Stimulated activated CD4-positive, alpha-beta T cell treated with anti-CD3 and anti-CD28 coated beads, Interleukin-2, amount 100 ng/mL, for 4 hours (primary cell): ENCODE data around the gene KCNK4.
"Not testable (repeated sequence)": the region's sequence is repeated elsewhere in the genome, so short reads cannot be mapped to it uniquely, and the experiment has no call there.

Experiments used
- DNase-seq: peaks from one replicate; pipeline ENCODE4 v3.0.0-alpha.2; 2020; ENCODE audit warnings: low read depth

Gene KCNK4

DNA sequence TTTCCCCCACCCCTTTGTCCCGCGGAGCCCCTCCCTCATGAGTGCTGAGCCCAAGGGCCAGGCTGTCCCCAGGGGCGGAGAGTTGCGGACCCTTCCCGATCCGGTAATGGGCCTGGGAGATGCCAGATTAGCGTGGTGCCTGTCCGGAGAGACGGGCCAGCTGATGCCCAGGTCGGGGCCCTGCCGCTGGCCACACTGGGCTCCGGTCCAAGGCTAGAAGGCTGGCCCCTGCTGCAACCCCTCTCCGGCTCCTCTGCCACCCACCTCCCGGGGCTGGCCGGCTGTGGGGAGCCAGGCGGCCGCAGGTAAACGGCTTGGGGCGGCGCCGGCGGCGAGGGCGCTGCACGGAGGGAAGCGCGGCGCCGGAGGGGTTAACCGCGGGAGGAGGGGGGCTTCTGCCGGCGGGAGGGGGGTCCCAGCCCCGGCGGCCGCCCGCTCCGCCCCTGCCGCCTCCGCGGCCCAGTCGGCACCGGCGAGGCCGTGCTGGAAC is at the start of gene KCNK4:
Gene KCNK4 (plus strand): TSS at position 41 of the 490 bp plus-strand sequence. CDS start 1,717 bp downstream, outside the sequence.
- no peak for DNase-seq

DNA sequence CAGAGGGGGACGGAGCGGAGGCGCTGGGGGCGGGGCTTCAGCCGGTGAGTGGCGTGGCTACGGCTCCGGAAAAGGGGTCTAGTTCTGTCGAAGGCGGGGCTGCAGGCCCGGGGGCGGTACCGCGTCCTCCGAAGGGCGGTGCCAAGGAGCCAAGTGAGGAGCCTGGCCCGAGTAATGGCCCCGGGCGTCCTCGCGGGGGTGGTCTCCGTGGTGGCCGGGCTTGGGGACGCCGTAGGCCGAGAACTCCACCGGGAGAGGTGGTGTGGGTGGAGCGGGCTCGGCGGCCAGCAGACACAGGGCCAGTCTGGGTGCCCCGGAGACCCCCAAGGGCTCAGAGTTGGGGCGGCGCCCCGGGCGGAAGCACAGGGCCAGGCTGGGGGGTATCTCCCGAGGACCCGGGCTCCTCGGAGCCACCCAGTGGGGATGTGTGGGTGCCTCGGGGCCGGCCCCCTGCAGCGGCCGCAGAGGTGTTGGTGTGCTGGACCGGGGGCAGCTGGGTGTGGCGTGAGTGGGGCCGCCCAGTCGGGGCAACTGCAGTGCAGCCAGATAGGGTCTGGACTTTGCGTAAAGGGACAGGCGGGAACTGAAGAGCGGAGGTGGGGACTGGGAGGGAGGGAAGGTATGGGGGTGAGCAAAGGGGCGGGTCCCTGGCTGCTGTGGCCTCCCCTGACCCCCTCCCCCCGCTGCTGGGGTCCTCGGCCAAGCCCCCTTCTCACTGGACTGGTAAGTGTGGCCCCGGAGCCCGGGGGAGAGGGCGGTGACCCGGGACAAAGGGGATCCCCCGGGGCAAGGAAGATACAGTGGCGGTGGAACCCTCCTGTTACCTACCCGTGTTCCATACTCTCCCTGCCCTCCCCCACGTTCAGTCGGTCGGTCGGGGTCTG is 49.4 kb upstream of the KCNK4 start:
- DNase-seq, result no peak

DNA sequence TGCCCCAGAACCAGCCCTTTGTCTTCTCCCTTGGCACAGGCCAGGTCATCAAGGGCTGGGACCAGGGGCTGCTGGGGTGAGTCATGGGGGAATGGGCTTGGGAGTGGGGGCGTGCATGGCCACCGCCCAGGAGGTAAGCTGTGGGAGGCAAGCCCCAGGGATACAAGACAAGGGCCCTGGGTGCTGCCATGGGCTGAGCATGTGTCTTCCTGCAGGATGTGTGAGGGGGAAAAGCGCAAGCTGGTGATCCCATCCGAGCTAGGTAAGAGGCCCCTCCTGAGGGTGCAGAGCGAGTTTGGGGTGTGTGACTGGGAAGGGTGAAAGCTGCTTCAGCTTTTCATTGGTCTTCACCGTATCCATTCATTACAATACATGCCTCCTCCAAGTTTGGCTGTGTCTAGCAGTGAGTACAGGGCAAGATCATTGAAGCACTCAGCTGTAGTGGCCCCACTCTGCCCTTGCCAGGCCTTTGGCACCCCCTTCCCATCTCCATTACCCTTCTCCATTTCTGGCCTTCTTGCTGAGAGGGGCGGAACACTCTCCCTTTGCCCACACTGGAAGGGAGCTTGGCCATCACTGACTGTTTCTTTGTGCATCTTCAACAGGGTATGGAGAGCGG is 47.8 kb upstream of the KCNK4 start:
- DNase-seq, result no peak

DNA sequence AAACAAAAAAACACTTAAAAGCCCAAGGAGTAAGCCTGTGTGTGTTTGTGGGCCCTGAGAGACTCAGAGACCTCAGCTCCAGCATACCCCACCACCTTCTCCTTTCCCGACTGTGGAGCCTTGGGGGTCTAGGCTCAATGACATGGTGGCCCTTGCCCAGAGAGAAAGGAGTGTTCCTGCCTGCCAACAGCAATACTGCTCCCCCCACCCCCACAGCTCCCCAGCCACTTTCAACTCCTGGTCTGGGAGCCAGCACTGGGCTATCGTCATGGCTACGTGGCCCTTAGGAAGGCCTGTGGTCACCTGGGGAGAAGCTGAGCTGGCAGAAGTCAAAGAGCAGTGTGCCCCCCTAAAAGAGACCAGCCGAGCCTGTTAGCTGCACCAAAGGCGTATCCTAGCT is 47.0 kb upstream of the KCNK4 start:
- DNase-seq, result no peak

DNA sequence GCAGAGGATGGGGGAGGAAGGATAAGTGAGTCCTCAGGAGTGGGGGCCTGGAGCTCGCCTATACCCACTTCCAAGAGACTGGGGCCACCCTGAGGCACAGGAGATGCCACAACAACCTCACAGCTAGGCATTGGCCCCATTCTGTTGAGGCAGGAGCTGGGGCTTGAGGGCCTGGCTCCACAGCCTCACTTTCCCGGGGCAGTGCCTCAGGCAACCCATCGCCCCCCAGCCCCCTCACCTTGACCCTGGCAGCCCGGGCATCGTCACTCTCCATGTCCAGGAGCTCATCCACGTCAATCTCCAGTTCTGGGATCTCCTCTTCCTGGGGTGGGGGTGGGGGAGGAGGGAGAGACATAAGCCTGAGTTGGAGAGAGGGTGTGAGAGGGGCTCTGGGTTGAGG is 46.1 kb upstream of the KCNK4 start:
- no peak for DNase-seq

DNA sequence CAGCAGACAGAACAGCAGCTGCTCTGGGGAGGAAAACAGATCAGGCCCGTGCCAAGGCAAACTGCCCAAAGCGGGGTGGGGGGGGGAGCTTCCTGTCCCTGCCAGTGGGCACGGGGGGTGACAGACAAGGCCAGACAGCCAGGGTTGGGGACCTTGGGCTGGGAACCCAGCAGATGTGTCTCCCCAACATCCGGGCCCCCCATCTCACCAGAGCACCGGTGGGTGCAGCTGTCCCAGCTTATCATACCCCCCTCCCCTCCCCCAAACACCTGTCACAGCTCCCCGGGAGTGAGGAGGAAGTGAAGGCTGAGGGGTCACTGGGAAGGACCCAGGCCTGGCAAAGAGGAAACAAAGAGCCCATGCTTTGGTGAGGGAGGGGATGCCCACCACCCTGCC is 45.7 kb upstream of the KCNK4 start:
- no peak for DNase-seq

DNA sequence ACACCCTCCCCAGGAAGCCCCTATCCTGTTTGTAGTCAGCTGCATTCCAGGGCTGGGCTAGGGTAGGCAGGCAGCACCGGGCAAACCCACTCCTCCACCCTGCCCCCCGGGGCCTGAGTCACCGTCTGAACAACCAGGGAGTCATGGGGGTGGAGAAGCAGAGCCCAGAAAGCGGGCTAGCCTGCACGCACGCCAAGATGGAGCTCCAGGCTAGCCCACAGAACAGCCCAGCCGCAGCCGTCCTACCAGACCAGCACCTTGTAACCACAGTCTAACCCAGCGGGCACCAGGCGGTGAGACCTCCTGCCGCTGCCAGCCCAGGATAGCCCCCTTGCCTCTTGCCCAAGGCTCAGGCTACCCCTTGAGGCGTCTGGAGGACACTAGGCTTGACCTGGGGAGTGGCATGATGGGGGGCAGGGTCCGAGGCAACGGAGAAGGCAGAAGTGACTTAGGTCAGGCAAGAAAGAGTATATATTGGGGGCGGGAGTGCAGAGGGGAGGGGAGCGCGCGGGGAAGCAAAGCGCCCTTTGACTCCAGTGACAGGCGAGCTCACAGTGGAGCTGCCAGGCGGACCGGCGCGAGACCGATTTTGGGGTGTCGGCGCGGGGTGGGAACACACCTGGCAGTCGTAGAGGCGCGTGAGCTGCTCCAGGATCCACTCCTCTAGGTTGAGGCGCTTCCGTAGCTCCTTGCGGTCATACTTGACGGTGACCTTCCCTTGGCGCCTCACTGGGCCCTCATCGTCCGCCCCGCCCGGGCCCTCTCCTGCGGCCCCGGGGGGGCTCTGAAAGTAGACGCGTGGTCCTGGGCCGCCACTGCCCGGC is 45.1 kb upstream of the KCNK4 start:
- DNase-seq, result peak; percentile 86

DNA sequence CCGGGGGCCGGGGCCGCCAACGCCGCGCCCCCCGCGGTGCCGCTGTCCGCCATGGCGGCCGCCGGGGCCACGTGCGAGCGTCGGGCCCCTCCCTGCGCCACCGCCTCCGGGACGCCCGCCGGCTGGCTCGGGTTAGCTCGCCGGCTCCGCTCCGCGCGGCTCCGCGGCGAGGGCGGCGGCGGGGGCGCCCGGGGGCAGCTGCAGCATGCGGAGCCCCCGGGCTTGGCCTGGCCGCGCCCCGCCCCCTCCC is 44.6 kb upstream of the KCNK4 start:
- DNase-seq, result not testable (repeated sequence)

DNA sequence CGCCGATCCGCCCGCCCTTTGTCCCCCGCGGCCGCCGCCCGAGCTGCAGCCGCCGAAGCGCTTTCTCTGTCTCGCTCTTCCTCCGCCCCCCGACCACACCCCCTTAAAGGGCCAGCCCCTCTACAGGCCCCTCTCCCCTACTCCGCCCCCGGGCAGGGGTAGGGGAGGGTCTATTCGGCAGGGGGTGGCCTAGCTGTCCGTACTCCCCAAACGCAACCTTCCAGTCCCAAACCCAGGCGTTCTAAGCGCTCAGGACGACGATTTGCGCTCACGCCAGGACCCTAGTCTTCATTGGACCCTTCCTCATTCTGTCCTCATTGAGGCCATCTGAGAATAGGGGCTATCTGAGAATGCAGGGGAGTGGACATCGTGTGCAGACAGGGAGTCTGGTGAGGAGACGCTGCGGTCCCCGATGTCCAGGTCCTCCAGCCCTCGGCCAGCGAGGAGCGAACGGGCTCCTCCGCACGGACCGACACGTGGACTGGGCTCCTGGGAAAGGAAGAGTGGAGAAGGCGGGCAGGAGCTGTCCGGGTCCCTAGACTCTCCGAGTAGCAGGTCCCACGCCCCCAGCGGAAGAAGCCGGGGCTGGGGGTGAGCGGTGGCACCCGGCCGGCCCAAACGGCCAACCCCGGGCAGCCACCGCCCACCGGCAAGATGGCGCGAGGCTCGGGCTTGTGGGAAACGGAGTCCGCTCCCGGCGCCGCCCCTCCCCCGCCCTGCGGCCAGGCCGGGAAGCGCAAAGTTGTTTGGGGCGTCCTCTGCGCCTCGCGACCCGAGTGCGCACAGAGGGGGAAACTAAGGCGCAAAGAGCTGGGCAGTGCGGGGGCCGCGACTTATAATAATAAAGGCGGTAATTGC is 44.0 kb upstream of the KCNK4 start, which contains the start of gene PPP1R14B:
Gene PPP1R14B (minus strand): TSS at position 73 of the 858 bp plus-strand sequence. CDS start 270 bp downstream, outside the sequence.
- DNase-seq, result peak; percentile 77

DNA sequence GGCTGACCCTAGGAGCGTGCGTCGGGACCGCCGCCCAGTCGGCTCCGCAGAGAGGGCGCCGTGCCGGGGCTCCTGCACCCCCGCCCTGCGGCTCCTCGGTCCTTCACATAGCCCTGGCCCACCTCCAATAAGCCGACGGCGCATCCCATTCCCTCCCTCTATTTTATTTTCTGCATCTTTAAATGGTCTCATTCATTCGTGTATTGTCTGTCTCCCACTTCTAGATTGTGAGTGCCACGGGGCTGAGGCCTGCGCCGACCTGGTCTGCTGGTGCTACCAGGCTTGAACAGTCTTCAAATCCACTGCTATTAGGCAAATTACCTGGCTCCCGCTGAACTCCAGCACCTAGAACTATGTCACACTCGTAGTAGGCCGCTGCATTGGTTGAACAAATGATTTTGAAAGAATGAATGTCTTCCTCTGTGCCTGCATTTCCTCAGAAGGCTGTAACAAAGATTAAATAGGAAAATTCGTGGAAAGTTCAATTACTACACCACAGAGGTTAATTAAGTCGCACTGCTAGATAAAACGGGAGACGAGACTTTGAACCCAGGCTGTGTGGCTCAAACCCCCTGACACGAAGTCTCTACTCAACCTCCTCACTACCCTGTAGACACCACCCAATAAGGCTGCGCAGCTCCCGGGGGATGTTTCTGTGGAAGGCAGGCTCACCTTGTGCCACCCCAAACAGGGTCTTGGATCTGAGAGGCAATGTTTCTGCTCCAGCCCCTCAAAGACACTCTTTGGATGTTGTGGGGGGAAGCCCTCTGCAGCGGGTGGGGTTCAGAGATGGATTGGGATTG is 43.2 kb upstream of the KCNK4 start:
- DNase-seq, result no peak

DNA sequence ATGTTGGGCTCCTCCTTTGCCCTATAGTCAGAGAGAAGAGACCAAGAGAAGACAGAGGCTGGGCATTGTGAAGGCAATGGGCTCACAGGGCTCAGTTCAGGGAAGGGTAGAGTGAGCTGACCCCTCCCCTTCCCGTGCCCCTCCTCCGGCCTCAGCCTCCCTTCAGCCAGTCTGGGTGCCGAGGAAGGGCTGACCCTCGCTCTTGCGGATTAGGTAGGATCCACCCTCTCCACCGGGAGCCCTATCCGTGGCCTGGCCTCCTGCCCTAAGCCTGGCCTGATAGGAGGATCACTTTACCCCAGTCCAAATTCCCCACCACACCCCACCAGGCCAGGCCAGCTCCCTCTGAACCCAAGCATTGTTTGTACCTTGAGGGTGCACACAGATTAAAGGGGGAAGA is 42.5 kb upstream of the KCNK4 start:
- no peak for DNase-seq

DNA sequence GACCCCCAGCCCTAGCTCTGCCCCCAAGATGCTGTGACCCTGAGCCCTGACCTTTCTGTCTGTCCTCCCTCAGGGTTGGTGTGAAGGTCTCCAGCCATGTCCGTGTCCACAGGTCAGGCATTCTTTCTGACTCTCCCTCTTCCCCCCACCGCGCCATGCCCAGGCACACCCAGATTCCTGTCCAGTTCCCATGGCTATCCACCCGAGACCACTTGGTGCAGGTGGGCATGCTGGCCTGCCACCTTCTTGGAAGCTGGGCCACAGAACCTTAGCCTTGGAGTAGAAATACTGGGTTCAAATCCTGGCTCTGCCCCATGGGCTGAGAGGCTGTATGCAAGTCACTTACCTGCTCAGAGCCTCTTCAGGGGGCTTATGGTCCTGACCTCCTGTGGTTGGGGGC is 42.1 kb upstream of the KCNK4 start:
- DNase-seq, result no peak

DNA sequence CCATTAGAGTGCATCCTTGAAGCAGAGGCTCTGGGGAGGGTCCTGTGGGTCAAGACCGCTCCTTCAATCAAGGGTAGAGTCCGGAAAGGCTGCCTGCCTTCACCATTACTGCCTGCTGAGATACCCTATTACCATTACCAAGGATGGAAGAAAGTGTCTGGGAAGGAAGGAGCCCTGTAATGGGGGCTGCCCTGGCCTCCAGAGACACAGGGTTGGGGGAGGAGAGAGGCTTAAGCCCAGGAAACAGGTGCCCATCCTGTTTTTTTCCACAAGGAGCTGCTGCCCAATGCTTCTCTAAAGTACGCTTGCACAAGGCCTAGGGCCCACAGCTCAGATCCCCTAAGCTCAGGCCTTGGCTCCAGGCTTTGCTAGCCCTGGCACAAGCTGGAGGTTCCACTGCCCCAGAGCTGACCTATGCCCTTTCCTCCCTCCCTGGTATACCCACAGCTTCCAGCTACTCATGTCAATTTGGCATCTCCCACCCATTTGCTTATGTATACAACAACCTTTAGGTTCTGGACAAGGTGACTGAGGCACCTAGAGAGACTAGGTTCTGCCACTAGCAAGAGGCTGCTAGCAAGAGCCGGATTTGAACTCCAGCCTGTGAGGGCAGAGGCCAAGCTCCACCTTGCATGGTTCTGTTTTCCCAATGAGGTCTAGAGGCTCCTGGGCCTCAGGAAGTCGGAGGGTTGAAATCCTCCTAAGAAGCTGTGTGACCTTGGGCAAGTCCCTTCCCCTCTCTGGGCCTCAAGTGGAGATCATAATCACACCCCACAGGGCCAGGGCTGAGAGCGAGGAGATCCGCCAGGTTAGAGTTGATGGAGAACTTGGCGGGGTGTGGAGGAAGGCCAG is 41.3 kb upstream of the KCNK4 start:
- no peak for DNase-seq

DNA sequence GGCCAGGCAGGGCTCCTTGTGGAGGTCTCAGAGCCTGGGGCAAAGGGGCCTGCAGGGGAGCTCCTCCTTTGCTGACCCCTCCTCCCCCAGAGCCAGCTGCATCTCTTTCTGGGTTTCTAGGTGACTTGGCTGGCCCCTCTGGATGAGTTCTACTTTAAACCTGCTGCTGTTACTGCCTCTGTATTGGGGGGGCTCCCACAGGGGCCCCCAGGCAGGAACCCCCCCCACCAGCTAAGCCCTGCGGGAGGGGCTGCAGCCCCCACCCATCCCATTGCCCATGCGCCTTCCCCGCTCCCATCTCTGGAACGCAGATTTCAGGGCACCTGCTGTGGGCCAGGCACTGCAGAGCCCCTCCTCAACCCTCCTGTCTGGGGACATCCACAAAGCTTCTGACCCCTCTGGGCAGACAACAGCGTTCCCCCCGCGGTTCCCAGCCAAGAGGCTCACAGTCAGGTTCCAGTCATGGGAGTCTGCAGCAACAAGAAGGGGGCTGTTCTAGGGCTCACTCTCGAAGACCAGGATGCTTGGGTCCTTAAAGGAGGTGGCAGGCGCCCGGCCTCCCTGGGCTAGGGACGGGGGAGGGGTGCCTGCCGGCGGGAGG is 40.6 kb upstream of the KCNK4 start:
- no peak for DNase-seq

DNA sequence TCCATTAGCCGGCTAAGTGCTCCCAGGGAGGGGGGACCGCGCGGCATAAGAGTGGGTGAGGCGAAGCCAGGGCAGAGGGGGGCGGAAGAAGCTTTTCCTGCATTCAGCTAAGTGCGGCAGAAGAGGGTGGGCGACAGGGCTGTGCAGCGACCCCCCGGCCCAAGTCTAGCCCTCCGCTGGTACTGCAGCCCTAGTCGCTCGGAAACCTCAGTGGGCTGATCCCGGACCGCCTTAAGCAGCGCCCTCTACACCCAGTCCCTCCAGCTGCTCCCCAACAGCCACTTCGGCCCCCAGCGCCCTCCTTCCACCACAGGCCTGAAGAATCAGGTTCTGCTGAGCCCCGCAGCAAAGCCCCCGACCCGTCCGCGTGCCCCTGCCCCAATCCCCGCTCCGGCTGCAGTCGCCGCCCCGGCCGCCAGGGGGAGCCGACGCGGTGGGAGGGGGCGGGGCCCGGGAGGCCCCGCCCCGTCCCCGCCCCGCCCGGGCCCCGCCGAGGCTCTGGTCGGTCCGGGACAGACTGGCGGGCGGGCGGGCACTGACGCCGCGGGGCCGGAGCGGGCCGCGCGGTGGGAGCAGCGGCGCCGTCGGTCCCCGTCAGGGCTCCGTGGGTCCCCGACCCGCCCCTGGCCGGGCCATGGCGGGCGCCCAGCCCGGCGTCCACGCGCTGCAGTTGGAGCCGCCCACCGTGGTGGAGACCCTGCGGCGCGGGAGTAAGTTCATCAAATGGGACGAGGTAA is 39.9 kb upstream of the KCNK4 start, which contains the start of gene PLCB3:
Gene PLCB3 (plus strand): TSS at position 515 of the 737 bp plus-strand sequence. CDS start 120 bp downstream, at position 635.
- peak; percentile 44 for DNase-seq

DNA sequence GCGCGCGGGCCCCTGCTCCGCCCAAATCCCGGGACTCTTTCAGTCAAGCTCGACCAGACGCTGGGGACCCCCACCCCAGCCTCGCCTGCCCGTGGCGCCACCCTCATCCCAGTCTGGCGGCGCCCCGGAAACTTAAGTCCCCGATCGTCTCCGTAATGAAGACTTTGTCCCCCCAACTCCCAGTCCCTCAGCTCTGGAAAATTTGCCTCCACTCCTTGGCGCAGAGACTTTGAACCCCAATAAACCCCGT is 39.4 kb upstream of the KCNK4 start:
- no peak for DNase-seq

DNA sequence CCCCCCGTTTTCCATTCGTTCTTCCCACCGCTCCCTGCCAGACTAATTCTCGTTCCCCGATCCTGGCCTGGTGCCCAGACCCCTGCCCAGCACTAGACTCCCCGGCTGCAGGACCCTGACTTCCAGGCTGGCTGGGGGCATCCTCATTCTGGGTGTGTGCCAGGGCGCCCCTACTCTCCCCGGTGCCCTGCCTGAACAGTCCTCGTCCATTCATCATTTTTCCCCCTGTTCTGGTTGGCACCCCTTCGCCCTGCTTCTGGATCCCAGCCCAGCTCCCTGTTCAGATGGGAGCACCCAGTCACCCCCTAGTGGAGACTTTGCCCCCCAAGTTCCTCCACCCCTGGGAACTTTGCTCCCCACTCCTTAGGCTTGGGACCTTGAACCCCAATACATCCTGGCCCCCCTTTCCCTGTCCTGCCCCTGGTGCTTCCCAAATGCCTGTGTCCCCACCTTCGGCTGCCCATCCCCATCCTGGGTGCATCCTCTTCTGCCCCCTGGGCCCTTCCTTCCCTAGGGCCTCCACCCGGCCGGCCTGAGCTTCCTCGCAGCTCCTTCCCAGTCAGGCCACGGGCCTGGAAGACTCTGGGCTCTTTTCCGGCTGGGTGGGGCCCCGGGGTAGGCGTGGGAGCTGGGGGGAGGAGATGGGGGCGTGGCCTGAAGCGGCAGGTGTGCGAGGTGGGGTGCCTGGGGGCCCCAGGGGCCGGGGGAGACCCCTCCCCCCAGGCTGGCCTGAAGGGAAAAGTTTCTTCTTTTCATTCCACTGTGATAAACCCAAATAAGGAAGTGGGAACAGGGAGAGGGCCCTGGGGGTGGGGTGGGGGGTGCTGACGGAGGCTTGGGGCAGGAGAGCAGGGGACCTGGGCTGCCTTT is 38.9 kb upstream of the KCNK4 start:
- no peak for DNase-seq

DNA sequence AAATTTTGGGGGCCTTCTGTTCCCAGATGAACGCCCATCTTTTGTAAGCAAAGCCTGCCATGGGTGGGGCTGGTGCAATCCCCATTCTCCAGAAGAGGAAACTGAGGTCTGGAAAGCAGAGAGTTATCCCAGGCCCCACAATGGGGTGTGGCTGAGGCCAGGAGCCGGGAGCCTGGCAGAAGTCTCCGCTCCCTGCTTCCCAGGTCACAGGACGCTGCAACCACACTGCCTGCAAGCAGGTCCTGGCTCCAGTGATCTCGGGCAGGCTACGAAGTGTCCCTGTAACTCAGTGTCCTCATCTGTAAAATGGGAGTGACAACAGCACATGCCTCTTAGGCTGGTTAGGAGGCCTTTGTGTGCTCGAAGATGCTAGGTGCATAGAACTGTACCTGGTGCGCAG is 38.1 kb upstream of the KCNK4 start:
- no peak for DNase-seq
